Measurements from ENCODE around the gene PRR33. TPM values are rescaled to one million over a fixed set of nuclear protein-coding genes. Genes with fewer than 3 reads are reported as not detected.
"Not testable (repeated sequence)": the region's sequence is repeated elsewhere in the genome, so short reads cannot be mapped to it uniquely, and the experiment has no call there.

PRR33 gene
- total RNA-seq, 2 donors from 2014 or later = not detected

DNA sequence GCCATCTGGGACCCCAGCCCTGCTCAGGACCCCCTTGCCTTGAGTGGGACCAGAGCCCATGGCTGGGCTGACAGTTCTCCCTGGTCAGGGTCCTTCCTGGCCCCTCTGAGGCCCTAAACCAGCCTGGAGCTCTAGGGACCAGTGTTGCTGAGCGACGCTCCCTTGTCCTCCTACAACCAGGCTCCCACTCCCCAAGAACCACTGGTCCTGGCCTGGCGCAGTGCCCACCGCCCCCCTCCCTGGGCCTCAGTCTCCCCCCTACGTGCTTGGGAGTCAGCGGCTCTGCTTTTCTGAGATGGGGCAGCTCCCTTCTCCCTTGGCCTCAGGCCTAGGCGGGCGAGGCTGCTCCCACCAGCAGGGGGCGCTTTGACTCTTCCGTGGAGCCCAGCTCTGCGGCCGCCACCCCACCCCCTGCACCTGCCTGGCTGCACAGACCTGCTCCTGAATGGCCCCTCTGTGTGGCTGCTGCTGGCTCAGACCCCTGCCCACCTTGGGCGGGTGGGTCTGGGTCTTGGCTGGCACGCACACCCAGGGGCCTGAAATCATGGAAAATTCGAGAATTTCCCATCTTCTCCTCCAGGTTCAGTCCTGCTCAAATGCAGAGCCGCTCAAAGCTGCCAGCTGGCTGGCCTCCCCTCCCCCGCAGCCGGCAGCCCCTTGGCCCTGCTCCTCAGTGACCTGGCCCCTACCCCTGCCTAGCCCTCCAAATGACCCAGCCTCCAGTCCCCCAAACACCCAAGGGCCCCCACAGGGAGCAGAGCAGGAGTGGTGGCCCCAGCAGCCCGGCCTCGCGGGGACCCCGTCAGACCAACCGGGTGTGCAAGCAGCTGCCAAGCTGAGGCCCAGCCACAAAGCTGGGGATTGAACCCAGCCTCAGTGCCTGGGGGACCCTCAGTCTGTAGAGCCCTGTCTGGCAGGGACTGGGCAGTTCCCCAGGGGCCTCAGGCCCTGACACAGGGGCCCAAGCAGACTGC lies 9.1 kb downstream of the PRR33 start:
- intact Hi-C loops (cut with DNase I, micrococcal nuclease) = no loop called here
- ATAC-seq (peak; percentile 94), DNase-seq (peak; percentile 70 to 90)

- ATAC-seq (peak; percentile 3), DNase-seq (no peak)
- intact Hi-C loops (cut with DNase I, micrococcal nuclease) = no loop called here
These were observed 10.0 kb downstream of the PRR33 start for GRCh38 chr11:1881442-1882264.

- DNase-seq (no peak), ATAC-seq (no peak)
- intact Hi-C loops (cut with DNase I, micrococcal nuclease) = no loop called here
These were observed 10.8 kb downstream of the PRR33 start for GRCh38 chr11:1880746-1881441.

GRCh38 chr11:1879941-1880720 lies 11.6 kb downstream of the PRR33 start:
- ATAC-seq (no peak), DNase-seq (no peak)
- intact Hi-C loops (cut with DNase I, micrococcal nuclease) = no loop called here

DNA sequence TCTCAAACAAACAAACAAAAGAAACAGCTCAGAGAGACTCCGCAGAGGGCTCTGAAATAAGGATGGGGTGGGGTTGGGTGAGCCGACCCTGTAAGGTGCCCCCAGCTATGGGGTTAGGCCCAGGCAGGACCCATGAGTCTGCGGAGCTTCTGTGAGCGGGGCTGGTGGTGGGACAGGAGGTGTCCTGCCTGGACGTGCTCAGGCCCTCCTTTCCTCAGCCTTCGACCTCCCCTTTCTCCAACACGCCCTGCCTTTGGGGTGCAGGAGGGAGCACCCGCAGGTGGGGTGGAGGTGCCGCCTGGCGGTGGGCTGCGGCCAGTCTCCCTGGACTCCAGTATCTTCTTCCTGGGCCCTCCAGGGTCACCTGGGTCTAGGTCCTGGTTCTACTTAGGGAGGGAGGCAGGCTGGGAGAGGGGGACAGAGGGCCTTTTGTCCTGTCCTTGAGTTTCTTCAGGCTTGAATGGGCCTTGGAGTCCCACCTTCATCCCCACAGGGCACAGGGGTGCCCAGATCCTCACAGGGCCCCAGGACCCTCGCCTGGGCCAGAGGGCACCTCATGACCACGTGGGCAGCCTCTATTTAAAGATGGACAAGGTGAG lies 12.3 kb downstream of the PRR33 start:
- DNase-seq = no peak
- intact Hi-C loops (cut with DNase I, micrococcal nuclease) = no loop called here
- ATAC-seq = no peak

GRCh38 chr11:1878137-1879031 lies 13.3 kb downstream of the PRR33 start:
- intact Hi-C loops (cut with DNase I, micrococcal nuclease) = no loop called here
- no peak for ATAC-seq
- no peak for DNase-seq

- no peak for ATAC-seq
- intact Hi-C loops (cut with DNase I, micrococcal nuclease) = no loop called here
- DNase-seq = no peak
These were observed 14.2 kb downstream of the PRR33 start for GRCh38 chr11:1877211-1878136.

DNA sequence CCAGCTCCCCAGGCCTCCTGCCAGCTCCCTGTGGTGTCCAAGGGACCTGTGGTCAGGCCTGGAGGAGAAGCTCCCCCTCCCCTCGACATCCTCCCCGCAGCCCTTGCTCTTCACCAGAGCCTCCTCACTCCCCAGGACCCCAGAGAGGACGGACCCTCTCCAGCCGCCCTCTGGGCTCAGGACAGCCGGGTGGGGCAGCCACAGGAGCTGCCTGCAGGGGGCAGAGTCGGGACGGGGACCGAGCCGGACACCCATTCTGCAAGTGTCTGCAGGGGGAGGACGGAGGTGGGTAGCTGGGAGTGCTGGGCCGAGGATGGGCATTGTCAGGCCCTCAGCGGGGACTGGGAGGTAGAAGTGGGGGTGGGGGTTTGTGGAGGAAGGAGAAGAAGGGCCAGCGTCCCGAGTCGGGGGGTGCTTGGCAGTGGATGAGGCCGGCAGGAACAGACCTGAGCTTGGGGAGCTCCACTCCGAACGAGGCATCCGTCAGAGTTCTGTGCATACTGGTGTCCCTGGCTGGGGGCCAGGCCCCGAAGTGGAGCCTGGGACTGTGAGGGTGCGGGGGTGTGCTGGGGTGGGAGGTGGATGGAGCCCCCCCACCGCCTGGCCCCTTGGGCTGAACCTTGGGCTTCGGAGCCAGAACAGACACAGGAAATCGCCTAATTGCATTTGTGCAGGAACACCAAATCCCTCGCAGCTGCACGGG lies 15.2 kb downstream of the PRR33 start:
- DNase-seq (peak in 1 of 2 donors; percentile 66), ATAC-seq (peak; percentile 52)
- intact Hi-C loops (cut with DNase I, micrococcal nuclease) = no loop called here

DNA sequence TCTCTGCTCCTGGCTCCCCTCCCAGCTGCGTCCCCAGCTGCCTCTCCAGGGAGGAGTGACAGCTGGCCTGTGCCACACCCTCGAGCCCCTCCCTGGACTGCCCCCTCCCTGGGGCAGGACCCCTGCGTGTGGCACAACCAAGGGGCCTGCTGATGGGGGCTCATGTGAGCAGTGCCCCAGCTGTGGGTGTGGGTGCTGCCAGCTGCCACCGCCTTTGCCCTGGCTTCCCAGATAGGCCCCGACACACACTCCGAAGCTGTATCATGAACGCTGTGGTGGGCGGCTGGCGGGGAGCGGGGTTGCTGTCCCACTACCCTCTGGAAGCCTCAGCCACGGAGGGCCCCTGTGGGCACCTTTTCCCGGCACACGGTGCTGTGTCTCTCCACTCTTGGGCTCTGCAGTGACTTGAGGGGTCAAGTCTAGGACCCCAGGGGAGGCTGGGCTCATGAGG lies 15.8 kb downstream of the PRR33 start:
- DNase-seq; intact Hi-C loops (cut with DNase I, micrococcal nuclease); ATAC-seq: not testable (repeated sequence)

GRCh38 chr11:1875093-1875850 lies 16.4 kb downstream of the PRR33 start:
- intact Hi-C loops (cut with DNase I, micrococcal nuclease) = no loop called here
- ATAC-seq (no peak), DNase-seq (peak; percentile 4 to 24)

GRCh38 chr11:1874441-1875092 lies 17.1 kb downstream of the PRR33 start:
- intact Hi-C loops (cut with DNase I, micrococcal nuclease); ATAC-seq: not testable (repeated sequence)
- DNase-seq = peak in 1 of 2 donors; percentile 19

- ATAC-seq; intact Hi-C loops (cut with DNase I, micrococcal nuclease); DNase-seq: not testable (repeated sequence)
These were observed 17.9 kb downstream of the PRR33 start for GRCh38 chr11:1873813-1874150.

- no peak for ATAC-seq
- peak; percentile 7 to 23 for DNase-seq
- intact Hi-C loops (cut with DNase I, micrococcal nuclease) = no loop called here
These were observed 18.5 kb downstream of the PRR33 start for GRCh38 chr11:1873048-1873812.

Measured in left colon (tissue), 2 donors.